Stimulated activated CD4-positive, alpha-beta T cell treated with anti-CD3 and anti-CD28 coated beads, Interleukin-4, amount 100 ng/mL, for 48 hours (primary cell): ENCODE data around the gene RUNX1.

Experiments used
- DNase-seq, 2 donors: peaks; one replicate each; pipeline ENCODE4 v3.0.0-alpha.2; 2020; ENCODE audit warnings: low read depth in 2 of 2

The RUNX1 gene

DNA sequence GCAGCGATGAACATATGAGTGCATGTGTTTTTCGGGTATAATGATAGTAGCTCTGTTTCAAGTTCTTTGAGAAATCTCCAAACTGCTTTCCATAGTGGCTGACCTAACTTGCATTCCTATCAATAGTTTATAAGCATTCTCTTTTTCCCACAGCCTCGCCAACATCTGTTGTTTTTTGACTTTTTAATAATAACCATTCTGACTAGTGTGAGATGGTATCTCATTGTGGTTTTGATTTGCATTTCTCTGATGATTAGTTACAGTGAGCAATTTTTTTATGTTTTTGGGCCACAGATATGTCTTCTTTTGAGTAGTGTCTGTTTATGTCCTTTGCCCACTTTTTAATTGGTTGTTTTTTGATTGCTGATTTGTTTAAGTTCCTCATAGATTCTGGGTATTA, 10.6 kb upstream of the RUNX1 start:
- no peak for DNase-seq

DNA sequence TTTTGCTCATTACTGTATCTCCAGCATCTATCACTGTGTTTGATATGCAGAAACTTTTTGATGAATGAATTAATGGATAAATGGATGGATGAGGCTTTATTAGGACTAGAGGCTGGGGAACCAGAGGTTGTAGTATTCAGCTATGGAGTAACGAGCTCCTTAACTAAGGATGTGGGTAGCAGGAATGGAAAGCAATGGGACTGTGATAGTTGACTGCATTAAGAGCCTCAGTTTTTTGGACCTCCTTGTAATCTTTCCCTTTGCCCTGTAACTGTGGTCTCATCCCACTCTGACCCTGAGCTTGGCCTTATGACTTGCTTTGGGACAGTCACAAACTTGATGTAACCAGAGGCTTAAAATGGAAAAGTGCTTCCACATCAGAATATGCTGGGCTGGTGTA, 9.0 kb upstream of the RUNX1 start:
- DNase-seq: no peak

DNA sequence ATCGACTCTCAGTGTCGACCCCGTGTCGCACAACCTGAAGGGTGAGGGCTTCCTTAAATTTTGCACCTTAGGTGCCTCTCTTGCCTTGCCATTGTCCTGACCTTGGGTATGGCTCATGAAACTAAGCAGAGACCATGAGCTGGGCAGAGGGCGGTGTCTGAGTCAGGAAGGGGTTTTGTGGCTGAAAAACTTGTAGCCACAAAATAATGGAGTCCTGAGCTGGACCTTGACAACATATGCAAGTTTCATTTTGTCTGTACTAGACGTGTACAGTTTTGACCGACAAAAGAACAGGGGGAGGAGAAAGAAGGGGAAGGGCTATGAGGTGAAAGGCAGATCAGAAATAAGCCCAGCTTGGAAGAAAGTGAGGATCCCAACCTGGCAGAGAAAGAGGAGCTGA, 8.3 kb upstream of the RUNX1 start:
- no peak for DNase-seq

DNA sequence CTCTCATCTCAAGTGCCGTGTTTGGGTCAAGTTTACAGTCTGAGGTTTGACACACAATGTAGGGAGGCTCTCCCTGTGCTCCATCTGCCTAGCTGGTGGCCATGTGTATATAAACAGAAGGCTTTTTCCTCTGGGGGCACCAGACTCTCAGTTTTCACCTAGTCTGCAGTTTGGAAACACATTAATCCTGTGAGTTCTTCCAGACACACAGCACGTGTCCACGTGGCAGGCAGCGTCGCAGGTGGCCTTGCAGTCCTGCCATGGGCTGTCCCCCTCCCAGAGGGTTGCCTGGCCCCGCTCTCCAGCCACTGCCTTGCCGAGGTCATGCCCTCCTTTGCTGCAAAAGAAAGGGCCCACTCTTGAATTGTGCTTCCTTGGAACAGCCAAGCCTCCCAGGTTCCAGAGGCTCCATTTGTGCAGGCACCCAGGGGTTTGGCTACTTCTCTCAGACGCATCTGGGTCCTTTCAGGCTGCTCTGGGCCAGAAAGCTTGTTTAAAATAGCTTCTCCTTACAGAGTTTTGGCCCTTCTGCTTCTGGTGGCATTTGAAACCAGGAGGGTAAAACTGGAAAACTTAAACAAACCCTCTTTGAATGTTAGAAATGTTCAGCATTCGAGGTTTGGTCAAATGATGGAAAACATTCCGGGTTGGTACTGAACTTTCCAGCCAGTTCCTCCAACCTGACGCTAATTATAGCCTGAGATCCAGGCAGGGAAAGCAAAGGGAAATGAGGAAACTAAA, 4.4 kb upstream of the RUNX1 start:
- no peak for DNase-seq

DNA sequence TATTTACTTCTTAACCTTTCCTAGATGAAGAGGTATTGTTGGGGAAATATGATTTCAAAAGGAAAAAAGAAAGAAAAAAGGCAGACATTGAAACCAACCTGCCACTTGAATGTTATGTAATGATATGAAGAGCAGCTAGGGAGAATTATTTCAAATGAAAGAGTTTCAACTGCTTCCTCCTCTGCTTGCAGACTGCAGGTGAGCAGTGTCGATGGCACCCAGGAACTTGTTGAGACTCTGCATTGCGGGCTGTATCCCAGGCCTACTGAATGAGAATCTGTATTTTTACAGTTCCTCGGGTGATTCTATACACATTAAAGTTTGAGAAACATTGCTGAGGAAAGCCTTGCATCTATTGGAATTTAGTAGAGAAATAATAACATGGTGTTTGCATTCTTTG, 3.7 kb upstream of the RUNX1 start:
- no peak for DNase-seq

DNA sequence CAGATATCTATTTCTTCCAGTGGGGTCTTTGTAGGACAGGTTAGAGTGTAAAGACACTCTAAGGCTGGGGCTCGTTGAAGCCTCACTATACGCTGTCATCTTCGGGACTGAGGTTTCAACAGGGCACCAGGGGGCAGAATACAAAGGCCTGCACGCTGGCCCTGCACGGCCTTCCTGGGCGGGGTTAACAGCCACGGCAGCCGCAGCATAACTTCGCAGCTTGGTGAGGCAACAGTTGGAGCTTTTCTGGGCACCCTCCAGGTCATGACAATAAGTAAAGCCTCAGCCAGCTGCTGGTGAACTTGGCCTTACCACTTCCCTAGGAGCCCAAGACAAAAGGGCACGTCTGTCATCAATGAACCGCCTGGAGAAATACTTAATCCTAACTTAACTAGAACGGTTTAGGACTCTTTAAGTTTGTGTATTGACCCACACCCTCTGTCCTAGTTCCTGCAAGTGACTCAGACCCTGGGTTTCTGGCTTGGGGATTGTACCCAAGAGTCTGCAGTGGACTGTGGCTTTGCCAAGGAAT, 2.3 kb upstream of the RUNX1 start:
- DNase-seq: peak; percentile 65 to 83

DNA sequence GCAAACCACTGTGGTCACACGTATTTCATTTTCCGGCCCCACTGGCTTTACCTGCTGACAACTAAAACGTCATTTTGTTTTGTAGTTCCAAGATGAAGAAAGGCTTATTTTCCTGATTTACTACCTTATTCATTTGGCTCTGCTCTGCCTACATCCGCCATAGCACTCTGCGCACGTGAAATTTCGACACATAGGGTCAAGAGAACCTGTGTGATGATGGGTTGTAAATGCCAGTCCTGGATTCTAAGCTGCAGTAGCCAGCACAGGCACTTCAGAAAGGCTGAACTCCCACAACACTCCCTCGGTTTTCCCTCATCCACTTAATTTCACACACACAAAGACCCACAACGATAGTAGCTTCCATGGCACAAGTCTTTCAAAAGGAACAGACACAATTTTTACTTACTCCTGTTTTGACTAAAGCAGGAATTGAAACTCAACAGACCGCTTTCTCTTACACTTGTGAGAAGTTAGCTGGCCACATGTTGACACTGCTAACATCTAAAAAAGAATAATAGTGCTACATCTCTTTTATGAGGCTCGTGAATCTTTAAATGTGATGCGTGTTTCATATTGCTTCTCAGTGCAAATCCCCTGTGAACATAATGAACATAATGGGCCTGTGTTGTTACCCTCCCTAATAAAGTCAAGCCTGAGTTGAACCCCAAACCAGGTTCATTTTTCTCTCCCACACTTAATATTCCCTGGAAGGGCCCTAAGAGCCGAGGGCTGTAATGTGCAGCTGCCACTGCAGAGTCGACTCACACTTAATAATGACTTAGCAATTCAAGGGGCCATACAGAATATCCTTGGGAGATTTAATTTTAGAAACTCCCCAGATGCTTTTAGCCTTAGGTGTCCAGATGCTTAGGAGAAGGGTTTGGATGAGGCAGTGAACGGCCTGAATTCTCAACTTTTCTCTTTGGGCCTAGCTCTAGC, 1.5 kb upstream of the RUNX1 start:
- DNase-seq: no peak

DNA sequence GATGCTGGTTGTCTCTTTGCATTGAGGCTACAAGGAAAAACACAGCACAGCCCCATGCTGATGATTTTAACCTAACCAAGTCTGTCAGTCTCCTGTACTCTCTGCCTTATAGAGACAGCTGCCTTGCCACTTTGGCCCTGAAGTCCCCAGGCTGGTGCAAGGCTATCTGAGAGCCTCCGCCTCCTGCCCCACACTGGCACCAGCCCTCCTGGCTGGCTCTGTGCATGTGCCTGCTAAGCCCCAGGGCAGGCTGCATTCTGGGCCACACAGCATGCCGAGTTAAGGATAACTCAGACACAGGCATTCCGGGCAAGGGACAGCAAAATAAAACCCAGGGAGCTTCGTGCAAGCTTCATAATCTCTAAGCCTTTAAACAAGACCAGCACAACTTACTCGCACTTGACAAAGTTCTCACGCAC, 910 bp downstream of the RUNX1 start:
- DNase-seq: no peak

DNA sequence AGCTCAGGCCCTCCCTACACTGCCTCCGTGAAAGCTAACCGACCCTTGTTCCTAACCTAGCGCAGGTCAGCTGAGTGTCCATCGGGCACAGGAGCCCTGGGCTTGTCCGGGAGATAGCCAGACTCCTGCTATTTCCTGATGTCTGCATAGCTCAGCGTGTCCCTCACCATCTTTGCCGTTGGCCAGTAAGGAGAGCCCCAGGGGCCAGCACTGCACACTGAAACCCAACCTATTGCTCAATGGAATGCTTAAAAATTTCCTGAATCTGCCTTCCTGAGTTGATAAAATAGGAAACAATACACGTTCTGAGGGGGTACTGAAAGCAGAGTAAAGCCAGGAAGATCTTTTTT, 2.2 kb downstream of the RUNX1 start:
- no peak for DNase-seq

DNA sequence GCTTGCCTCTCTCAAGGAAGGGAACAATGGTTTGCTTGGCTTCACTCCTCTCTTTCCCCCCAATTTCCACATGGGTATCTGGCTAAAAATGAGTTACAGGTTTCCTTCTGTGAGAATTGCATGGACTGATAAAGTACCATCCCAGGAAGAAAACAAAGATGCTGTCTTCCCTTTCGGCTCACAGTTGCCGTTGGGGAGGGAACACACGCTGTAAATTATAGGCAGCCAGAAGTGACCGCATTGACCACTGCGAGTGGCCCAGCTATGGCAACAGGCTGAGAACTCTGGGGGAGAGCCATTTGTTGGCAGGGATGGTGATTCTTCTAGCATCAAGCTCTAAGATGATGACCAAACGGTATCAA, 2.9 kb downstream of the RUNX1 start:
- DNase-seq: no peak

DNA sequence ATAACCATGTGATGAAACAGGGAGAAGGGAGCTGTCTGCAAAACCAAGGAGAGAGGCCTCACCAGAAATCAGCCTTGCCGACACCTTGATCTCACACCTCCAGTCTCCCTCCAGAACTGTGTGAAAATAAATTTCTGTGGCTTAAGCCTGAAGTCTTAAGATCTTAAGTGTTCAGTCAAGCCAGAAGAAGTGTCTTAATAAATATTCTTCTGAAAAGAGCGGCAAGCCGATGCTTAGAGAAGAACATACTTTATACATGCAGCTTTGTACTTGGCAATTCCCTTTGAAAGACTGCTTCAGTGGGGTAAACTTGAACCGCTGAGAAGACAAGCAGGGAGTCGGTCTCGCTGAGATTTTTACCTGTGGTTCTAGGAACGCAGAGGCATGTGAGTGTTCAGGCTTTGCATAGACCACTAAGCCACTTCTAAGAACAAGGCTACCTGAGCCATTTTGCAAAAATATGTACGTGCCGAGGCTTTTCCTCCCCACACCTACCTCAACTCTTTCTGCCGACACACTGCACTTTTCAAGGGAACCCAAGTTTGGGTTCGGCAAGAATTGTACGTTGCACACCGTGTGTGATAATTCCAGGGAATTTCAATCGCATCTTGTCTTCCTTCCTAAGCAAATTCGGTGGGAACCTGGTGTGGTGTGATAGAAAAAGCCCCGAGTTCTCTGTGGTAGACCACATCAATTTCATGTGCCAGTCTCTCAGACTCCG, 3.4 kb downstream of the RUNX1 start:
- no peak for DNase-seq

DNA sequence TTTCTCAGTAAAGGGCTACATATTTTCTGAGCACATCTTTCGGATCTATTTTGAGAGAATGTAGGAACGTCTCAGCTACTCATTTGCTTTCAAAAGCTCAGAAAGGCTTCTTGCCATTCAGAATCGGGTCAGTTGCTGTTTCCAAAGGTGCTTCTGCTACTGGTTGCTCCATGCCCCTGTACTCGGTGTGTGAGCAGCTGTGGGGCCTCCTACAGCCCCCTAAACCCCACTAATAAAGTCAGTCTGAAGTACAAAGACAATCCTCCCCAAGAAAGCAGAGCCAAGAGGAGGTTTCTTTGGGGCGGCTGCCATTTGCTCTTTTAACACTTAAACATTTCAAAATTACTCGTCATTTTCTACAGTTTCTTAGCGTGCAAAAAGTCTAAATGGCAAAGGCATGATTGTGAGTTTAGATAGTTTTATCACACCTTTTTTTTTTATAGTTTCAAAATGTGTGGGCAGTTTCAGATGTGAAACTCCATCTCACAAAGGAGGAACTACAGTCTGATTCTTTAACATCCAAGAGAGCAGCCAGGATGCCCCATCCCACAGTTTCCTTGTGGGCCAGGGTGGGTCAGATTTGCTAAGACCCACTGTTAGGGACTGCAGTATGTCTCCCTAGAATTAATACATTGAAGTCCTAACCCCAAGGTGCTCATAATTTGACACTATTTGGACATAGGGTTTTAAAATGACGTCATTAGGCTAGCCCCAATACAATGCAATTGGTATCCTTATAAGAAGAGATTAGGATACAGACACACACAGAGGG, 4.1 kb downstream of the RUNX1 start:
- no peak for DNase-seq

DNA sequence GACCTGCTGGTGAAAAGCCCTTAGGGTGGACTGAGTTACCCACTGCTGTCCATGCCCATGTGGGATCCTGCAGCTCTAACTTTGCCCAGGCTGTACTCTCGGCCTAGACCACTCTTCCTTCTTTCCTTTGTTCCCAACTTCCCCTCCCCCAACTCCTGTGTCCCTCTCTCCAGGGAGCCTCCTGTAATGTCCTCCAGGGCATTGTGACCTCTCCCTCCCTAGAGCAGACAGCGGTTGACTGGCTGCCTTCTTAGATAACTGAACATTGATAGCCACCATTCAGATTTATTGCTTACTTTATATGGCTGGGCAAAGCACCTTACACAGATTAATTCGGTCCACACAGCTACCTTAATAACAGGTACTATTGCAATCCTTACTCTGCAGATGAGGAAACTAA, 5.0 kb downstream of the RUNX1 start:
- DNase-seq: no peak

DNA sequence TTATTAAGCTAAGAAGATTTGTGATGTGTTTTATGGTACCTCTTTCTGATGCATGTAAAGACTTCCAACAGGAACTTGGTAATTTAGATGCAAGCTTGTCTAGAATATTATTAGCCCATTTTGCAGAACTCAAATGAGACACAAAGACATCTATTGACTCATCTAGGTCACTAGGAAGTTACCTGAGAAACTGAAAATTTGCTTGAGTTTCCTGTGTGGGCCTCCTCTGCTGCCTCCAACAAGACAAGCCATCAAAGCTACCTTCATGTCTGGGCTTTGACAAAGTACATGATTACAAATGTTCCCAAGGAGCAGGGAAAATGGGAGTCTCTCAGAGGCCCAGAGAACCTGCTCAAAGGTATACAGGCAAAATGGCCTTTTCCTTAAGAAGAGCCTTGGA, 5.6 kb downstream of the RUNX1 start:
- no peak for DNase-seq

DNA sequence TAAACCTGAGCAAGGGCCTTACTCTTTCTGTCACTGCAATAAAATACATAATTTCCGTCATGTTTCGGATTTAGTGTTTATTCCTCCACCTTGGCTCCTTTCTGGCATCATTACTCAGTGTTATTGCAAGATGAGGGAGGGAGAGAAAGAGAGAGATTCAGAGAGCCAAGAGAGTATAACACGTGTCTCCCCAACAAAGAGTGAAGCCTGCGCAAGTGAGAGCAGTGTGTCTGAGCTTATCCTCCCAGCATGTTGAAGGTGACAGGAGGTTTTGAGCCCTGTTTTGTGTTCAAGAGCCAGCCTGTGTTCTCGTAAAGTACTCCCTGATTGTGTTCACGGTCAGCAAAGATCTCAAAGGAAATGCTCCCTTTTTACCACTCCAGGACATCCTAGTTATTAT, 6.3 kb downstream of the RUNX1 start:
- no peak for DNase-seq

DNA sequence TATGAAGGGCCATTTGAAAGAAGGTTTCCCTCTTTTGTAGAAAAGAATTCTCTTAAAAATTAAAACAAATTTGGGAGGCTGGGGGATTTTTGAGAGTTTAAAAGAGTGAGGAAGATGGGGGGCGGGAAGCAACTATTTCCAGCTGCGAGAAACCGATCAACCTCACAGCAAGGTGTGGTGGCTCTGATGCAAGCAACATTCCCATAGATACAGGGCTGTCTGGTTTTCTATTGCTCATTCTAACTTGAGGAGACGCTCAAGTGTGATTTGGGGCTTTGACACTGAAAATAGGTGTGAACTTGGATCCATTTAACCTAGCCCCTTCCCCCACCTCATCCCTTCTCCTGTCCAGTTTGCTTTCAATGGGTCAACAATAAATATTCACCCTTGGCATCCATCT, 7.2 kb downstream of the RUNX1 start:
- DNase-seq: no peak

DNA sequence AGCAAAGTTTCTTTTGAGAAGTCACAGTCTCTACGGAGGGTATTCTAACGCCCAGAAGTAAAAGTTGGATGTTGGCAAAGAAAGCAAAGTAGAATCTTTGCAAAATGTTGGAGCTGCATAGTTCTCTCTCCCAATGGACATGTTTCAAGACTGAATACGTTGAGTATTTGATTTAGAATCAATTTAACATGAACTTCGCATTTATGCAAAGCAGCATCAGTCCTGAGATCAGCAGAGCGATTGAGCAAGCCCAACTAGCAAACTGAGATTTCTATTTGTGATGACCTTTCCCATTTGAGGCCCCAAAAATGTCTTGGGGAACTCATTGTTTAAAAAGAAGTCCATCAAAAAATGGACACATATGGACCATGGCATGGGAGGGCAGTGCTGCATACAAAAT, 8.0 kb downstream of the RUNX1 start:
- no peak for DNase-seq

DNA sequence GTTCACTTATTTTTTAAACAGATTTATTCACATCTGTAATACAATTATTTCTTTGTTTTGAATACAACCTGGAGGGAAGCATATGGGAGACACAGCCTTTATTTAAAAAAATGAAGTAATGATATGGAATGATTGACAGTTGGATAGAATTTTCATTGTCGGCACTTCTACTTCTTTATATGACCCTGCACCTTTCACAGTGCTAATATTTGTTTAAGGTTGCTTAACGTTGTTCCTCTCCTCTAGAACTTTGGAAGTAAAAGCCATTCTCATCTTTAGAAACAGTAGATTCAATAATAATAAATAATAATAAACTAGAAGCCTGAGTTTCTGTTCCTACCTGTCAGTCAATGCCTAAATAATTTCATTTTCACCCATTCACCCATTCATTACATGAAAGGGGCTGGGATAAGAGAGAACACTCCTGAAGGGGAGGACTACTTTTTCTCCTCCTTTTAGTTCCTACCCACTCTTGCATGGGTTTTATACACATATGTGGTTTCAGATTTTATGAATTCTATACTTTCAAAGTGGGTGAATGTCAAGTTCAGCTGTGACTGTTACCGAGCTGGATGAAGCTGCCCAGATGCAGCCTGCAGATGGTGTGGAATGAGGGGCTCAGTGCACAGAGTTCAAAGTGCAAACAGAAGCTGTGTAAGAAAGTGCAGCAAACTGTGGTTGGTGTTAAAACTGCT, 9.4 kb downstream of the RUNX1 start:
- DNase-seq: no peak

DNA sequence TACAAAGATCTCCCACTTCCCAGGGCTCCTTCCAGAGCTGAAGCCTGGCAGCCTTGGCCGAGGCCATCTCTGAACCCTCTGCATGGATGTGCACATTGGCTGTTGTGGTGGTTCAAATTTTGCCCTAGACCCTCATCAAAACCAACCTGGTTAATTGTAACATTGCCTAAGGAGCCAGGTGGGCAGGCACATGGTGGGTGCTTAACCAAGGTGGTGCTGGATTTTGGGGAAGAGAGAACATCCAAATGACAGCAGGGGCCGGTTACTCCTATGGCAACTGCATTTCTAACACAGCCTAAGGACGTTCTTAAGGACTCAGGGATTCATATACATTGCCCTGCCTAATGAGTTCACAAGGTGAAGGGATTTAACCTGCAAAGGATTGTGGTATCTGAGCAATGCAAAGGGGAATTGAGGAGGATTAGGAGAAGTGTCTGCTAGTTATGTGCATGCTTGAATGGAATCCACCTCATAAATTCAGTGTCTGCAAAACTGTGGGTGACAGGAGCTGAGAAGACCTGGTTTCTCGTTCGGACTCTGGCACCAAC, 10.3 kb downstream of the RUNX1 start:
- no peak for DNase-seq

DNA sequence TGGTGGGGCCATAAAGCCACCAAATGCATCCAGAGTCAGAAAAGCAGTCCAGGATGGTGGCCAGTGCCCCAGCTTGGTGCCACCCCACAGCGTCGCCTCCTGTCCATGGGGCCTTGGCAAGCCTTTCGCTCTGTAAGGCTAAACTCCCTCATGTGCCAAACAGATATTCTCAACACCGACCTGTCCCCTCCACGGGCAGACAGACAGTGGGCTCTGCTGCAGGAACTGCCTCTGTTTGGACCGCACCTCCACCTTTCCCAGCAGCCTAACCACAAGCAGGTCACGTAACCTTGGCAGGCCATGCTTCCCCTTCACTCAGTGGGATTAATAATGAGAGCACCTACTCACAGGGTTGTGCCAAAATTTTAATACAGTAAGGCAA, 11.7 kb downstream of the RUNX1 start:
- no peak for DNase-seq
